HG02938 (cell line): ENCODE data around the gene DHX8.
"Not testable (repeated sequence)": the region's sequence is repeated elsewhere in the genome, so short reads cannot be mapped to it uniquely, and the experiment has no call there.

Experiments used
- ATAC-seq: cut with Tn5 transposase; IDR thresholded peaks from one replicate; pipeline ENCODE4 v1.9.1; 2021; ENCODE audit warnings: mild to moderate bottlenecking, moderate library complexity; ENCODE audit not compliant: unreplicated experiment

The DHX8 gene

GRCh38 chr17:43461185-43461584 is 22.6 kb upstream of the DHX8 start:
- no peak for ATAC-seq

GRCh38 chr17:43462569-43462968 is 21.2 kb upstream of the DHX8 start:
- ATAC-seq, result not testable (repeated sequence)

GRCh38 chr17:43463241-43463640 is 20.5 kb upstream of the DHX8 start:
- ATAC-seq, result no peak

GRCh38 chr17:43464046-43464445 is 19.7 kb upstream of the DHX8 start:
- no peak for ATAC-seq

- no peak for ATAC-seq
Observed at GRCh38 chr17:43465049-43465448, 18.7 kb upstream of the DHX8 start.

GRCh38 chr17:43467981-43468581 is 15.7 kb upstream of the DHX8 start:
- ATAC-seq, result no peak

GRCh38 chr17:43468691-43469139 is 15.1 kb upstream of the DHX8 start:
- no peak for ATAC-seq

GRCh38 chr17:43469145-43469544 is 14.6 kb upstream of the DHX8 start:
- no peak for ATAC-seq

GRCh38 chr17:43471585-43472160 is 12.1 kb upstream of the DHX8 start:
- no peak for ATAC-seq

GRCh38 chr17:43475494-43476089 is 8.2 kb upstream of the DHX8 start:
- ATAC-seq, result no peak

GRCh38 chr17:43476306-43476705 is 7.5 kb upstream of the DHX8 start:
- not testable (repeated sequence) for ATAC-seq

GRCh38 chr17:43477832-43478634 is 5.7 kb upstream of the DHX8 start:
- no peak for ATAC-seq

GRCh38 chr17:43479948-43480347 is 3.8 kb upstream of the DHX8 start:
- no peak for ATAC-seq

GRCh38 chr17:43482103-43483012 is 1.4 kb upstream of the DHX8 start:
- ATAC-seq, result no peak

GRCh38 chr17:43490621-43491020 is 6.8 kb downstream of the DHX8 start:
- no peak for ATAC-seq

- not testable (repeated sequence) for ATAC-seq
Observed at GRCh38 chr17:43509440-43509839, 25.7 kb downstream of the DHX8 start.

GRCh38 chr17:43511199-43511598 is 27.4 kb downstream of the DHX8 start:
- ATAC-seq, result not testable (repeated sequence)

- ATAC-seq, result no peak
Observed at GRCh38 chr17:43515656-43516055, 31.9 kb downstream of the DHX8 start.

GRCh38 chr17:43517161-43517560 is 33.4 kb downstream of the DHX8 start:
- ATAC-seq, result no peak

- ATAC-seq, result no peak
Observed at GRCh38 chr17:43517615-43518386, 34.0 kb downstream of the DHX8 start.
